GM10266 (cell line): ENCODE measurements around the gene RAD18.

Experiments
- DNase-seq: peaks from one replicate; pipeline ENCODE4 v3.0.0; 2012; ENCODE audit errors: extremely low spot score
- CTCF ChIP-seq: IDR thresholded peaks from 2 replicates; pipeline ENCODE4 v1.5.1; 2012; ENCODE audit warnings: mild to moderate bottlenecking, low read depth; ENCODE audit not compliant: control insufficient read depth, insufficient read depth; ENCODE audit errors: missing control alignments

Gene RAD18

GRCh38 chr3:8985411-8985831 lies 22.1 kb upstream of the RAD18 start:
- TF ChIP-seq CTCF, result no peak
- DNase-seq, result no peak

DNA sequence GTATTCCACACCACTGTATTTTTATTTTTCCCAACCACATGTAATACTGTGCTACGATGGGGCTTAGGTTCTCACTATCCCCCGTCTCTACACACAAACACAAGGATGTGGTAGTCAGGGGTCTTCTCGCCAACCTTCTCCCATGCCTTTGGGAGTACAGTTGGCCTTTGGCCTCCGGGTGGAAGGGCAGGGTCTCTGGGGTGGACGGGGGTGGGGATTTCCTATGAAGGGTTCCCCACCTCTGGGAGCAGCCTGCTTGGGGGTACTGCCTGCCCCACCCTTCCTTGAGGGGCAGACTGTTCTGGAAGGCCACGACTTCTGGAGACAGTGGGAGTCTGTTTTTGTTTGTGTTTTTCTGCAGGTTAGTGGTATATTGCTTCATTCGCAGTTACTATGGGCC lies 21.3 kb upstream of the RAD18 start:
- DNase-seq, result no peak
- no peak for TF ChIP-seq CTCF

GRCh38 chr3:8984081-8984480 lies 20.8 kb upstream of the RAD18 start:
- no peak for DNase-seq
- no peak for TF ChIP-seq CTCF

DNA sequence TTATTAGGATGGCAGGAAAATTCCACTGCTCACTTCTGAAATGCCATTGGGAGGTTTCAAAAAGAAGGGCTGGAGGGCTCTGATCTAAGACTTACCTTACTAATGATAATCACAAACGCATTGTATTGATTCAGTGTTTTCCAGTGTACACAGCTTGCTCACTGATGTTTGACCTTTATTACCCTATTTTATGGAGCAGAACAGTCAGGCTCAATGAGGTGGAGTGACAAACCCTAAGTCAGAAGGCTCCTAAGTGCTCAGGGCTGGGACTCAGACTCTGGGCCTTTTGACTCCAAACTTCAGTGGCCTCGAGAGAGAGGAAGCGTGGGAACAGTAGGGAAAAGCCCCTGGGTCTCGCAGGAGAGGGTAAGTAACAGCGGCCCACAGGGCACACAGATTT lies 20.3 kb upstream of the RAD18 start:
- DNase-seq, result no peak
- no peak for TF ChIP-seq CTCF

DNA sequence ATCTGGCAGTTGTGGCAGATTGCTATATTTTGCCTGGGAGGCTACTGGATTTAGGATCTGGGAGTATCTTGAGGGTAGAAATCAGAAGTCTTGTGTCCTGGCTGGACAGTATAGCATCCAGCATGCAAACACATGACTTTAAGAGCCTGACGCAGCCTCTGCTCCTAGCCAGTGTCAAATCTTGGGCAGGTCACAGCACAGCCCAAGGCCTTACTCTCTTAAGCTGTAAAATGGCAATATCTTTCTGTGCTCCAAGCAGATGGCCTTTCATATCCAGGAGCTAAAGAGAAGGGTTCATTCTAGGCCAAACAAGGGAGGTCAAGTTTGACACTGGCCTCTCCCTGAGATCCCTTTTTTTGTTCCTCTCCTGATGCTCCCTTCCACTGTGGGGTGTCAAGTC lies 19.8 kb upstream of the RAD18 start:
- no peak for DNase-seq
- no peak for TF ChIP-seq CTCF

DNA sequence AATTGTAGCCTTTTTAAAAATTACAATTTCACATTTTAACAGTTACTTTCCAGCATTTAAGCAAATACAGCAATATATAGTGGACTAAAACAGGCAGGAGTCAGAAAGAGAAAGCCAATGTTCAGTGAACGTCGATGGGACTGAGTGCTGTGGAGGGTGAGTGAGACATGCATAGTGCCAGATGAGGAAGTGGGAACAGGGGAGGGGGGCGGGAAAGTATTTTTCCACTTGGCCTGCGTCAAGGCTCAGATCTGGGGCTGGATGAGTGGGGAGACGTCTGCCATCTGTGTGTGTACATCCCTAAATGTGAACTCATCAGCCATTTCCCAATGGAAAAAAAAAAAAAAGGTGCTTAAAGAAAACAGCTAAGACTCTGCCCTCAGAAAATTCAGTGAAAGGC lies 19.2 kb upstream of the RAD18 start:
- no peak for DNase-seq
- TF ChIP-seq CTCF, result no peak

- DNase-seq, result no peak
- TF ChIP-seq CTCF, result no peak
Observed at GRCh38 chr3:8981700-8982099, 18.4 kb upstream of the RAD18 start.
